ENCODE results near the gene HOXA6. TPM values are rescaled to one million over a fixed set of nuclear protein-coding genes. Genes with fewer than 3 reads are reported as not detected.

HOXA6 gene
- total RNA-seq, 4 donors from 2014 or later: 0.26 to 1.3 TPM; not detected in 2

GRCh38 chr7:27177795-27178320, 30.3 kb upstream of the HOXA6 start:
- H3K27me3 ChIP-seq: peaks cover 30 to 100% (median 69%) of the 10 kb centered on the region in 4 donors
- no peak for DNase-seq
- H3K4me1 ChIP-seq: peaks cover 18 to 31% (median 27%) of the 10 kb centered on the region in 3 donors
- no peak overlapping the region for H3K4me3 ChIP-seq
- H3K9me3 ChIP-seq: no peaks in the 10 kb centered on the region
- no peak for TF ChIP-seq CTCF (IDR thresholded peaks at IDR 0.05)
- no peak for TF ChIP-seq POLR2A (IDR thresholded peaks at IDR 0.05)
- intact Hi-C loops (cut with DNase I): no loop called here
- no peak overlapping the region for H3K27ac ChIP-seq
- H3K36me3 ChIP-seq: no peaks in the 10 kb centered on the region
- 82 to 85% methylated on average over 4 to 5 of the region's 5 CpGs for WGBS, 2 donors

GRCh38 chr7:27176962-27177794, 29.6 kb upstream of the HOXA6 start:
- DNase-seq: no peak
- Histone ChIP-seq H3K4me3 (no peak overlapping the region), H3K4me1 (peaks cover 21 to 36% (median 31%) of the 10 kb centered on the region in 3 donors)

GRCh38 chr7:27176524-27176845, 28.9 kb upstream of the HOXA6 start:
- H3K27me3 ChIP-seq: peaks cover 36 to 100% (median 70%) of the 10 kb centered on the region in 4 donors
- H3K27ac ChIP-seq: no peak overlapping the region
- no peak overlapping the region for H3K4me3 ChIP-seq
- WGBS, 2 donors: 92 to 100% methylated on average over 1 to 3 of the region's 3 CpGs
- peaks cover 25 to 43% (median 31%) of the 10 kb centered on the region in 3 donors for H3K4me1 ChIP-seq
- H3K9me3 ChIP-seq: no peaks in the 10 kb centered on the region
- no peak for DNase-seq
- intact Hi-C loops (cut with DNase I): no loop called here
- H3K36me3 ChIP-seq: no peaks in the 10 kb centered on the region
- TF ChIP-seq POLR2A (IDR thresholded peaks at IDR 0.05) (no peak), CTCF (IDR thresholded peaks at IDR 0.05) (no peak)

More at GRCh38 chr7:27176962-27177794, 29.6 kb upstream of the HOXA6 start:
- Histone ChIP-seq H3K27ac (no peak overlapping the region), H3K36me3 (no peaks in the 10 kb centered on the region), H3K27me3 (peaks cover 35 to 100% (median 68%) of the 10 kb centered on the region in 4 donors), H3K9me3 (no peaks in the 10 kb centered on the region)
- intact Hi-C loops (cut with DNase I): no loop called here
- TF ChIP-seq CTCF (IDR thresholded peaks at IDR 0.05): no peak
- TF ChIP-seq POLR2A (IDR thresholded peaks at IDR 0.05): no peak
- WGBS, 2 donors: 84 to 85% methylated on average over 19 to 22 of the region's 22 CpGs

GRCh38 chr7:27175626-27176523, 28.3 kb upstream of the HOXA6 start:
- Histone ChIP-seq H3K27ac (no peak overlapping the region), H3K36me3 (no peaks in the 10 kb centered on the region), H3K4me3 (no peak overlapping the region), H3K4me1 (peaks cover 26 to 48% (median 31%) of the 10 kb centered on the region in 3 donors), H3K27me3 (peaks cover 42 to 100% (median 73%) of the 10 kb centered on the region in 4 donors), H3K9me3 (no peaks in the 10 kb centered on the region)
- WGBS, 2 donors: 79 to 80% methylated on average over 12 to 19 of the region's 40 CpGs
- intact Hi-C loops (cut with DNase I): no loop called here
- no peak for DNase-seq
- TF ChIP-seq CTCF (IDR thresholded peaks at IDR 0.05) (no peak), POLR2A (IDR thresholded peaks at IDR 0.05) (no peak)

Measured in esophagus squamous epithelium (tissue), 5 donors.